ENCODE data around the gene PARP12.

Gene PARP12

GRCh38 chr7:139990142-139990535 is 72.6 kb downstream of the PARP12 start:
- no peak for DNase-seq

- DNase-seq: no peak
Measured at GRCh38 chr7:139989366-139990141, 73.2 kb downstream of the PARP12 start.

GRCh38 chr7:139987691-139988516 is 74.8 kb downstream of the PARP12 start:
- no peak for DNase-seq

GRCh38 chr7:139985811-139986210 is 76.9 kb downstream of the PARP12 start:
- no peak for DNase-seq

- DNase-seq: no peak
Measured at GRCh38 chr7:139984642-139985539, 77.9 kb downstream of the PARP12 start.

GRCh38 chr7:139982927-139983920 is 79.5 kb downstream of the PARP12 start:
- no peak for DNase-seq

- DNase-seq: no peak
Measured at GRCh38 chr7:139981511-139981895, 81.2 kb downstream of the PARP12 start.

GRCh38 chr7:139976838-139977656 is 85.7 kb downstream of the PARP12 start:
- DNase-seq: no peak

- DNase-seq: no peak
Measured at GRCh38 chr7:139976055-139976837, 86.5 kb downstream of the PARP12 start.

- DNase-seq: no peak
Measured at GRCh38 chr7:139974179-139974811, 88.5 kb downstream of the PARP12 start.
